ENCODE data around the gene ADK. TPM values are rescaled to one million over a fixed set of nuclear protein-coding genes. Genes with fewer than 3 reads are reported as not detected.
"Not testable (repeated sequence)": the region's sequence is repeated elsewhere in the genome, so short reads cannot be mapped to it uniquely, and the experiment has no call there.

ADK gene
- total RNA-seq, 1 donor from 2014 or later, result 53.0 TPM

DNA sequence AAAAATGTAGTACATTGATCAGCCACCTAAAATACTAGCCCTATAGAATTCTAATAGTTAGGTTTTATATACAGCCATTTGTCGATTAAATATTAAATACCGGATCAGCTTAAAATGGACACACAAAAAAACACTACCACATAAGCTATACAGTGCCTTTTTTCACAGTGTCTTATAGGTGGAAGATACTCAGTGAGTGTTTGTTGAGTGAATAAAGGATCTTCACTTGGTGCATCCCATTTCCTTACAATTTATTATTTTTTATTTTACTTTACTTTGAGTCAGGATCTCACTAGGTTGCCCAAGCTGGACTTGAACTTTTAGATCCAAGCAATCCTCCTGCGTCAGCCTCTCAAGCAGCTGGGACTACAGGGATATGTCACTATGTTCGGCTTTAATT is 340.0 kb downstream of the ADK start:
- Histone ChIP-seq H3K9me3 (no peaks in the 10 kb centered on the region), H3K27me3 (no peaks in the 10 kb centered on the region), H3K4me1 (no peaks in the 10 kb centered on the region), H3K36me3 (no peaks in the 10 kb centered on the region), H3K4me3 (no peak overlapping the region), H3K27ac (no peak overlapping the region)
- intact Hi-C loops (cut with DNase I), result no loop called here
- no peak for DNase-seq
- ATAC-seq, result no peak
- TF ChIP-seq, protein P1, sequence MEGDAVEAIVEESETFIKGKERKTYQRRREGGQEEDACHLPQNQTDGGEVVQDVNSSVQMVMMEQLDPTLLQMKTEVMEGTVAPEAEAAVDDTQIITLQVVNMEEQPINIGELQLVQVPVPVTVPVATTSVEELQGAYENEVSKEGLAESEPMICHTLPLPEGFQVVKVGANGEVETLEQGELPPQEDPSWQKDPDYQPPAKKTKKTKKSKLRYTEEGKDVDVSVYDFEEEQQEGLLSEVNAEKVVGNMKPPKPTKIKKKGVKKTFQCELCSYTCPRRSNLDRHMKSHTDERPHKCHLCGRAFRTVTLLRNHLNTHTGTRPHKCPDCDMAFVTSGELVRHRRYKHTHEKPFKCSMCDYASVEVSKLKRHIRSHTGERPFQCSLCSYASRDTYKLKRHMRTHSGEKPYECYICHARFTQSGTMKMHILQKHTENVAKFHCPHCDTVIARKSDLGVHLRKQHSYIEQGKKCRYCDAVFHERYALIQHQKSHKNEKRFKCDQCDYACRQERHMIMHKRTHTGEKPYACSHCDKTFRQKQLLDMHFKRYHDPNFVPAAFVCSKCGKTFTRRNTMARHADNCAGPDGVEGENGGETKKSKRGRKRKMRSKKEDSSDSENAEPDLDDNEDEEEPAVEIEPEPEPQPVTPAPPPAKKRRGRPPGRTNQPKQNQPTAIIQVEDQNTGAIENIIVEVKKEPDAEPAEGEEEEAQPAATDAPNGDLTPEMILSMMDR (IDR thresholded peaks at IDR 0.05), result no peak

DNA sequence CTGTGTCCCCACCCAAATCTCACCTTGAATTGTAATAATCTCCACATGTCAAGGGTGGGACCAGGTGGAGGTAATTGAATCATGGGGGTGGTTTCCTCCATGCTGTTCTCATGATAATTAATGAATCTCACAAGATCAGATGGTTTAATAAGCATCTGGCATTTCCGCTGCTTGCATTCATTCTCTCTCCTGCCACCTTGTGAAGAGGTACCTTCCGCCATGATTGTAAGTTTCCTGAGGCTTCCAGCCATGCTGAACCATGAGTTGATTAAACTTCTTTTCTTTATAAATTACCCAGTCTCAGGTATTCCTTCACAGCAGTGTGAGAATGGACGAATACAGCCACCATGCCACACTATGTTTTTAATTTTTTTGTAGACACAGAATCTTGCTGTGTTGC is 345.3 kb downstream of the ADK start:
- H3K27ac ChIP-seq; intact Hi-C loops (cut with DNase I); H3K4me1 ChIP-seq; H3K4me3 ChIP-seq; DNase-seq; H3K27me3 ChIP-seq; H3K9me3 ChIP-seq; ATAC-seq; H3K36me3 ChIP-seq: not testable (repeated sequence)

DNA sequence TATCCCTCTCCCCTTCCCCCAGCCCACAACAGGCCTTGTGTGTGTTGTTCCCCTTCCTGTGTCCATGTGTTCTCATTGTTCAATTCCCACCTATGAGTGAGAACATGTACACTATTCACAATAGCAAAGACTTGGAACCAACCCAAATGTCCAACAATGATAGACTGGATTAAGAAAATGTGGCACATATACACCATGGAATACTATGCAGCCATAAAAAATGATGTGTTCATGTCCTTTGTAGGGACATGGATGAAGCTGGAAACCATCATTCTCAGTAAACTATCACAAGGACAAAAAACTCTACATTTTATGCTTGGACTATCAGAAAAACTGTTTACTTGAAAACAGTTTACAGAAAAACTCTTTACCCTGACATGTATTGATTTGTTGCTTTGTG is 347.6 kb downstream of the ADK start:
- H3K4me1 ChIP-seq; intact Hi-C loops (cut with DNase I); H3K9me3 ChIP-seq; ATAC-seq; DNase-seq; H3K4me3 ChIP-seq; H3K36me3 ChIP-seq; H3K27ac ChIP-seq; H3K27me3 ChIP-seq: not testable (repeated sequence)

DNA sequence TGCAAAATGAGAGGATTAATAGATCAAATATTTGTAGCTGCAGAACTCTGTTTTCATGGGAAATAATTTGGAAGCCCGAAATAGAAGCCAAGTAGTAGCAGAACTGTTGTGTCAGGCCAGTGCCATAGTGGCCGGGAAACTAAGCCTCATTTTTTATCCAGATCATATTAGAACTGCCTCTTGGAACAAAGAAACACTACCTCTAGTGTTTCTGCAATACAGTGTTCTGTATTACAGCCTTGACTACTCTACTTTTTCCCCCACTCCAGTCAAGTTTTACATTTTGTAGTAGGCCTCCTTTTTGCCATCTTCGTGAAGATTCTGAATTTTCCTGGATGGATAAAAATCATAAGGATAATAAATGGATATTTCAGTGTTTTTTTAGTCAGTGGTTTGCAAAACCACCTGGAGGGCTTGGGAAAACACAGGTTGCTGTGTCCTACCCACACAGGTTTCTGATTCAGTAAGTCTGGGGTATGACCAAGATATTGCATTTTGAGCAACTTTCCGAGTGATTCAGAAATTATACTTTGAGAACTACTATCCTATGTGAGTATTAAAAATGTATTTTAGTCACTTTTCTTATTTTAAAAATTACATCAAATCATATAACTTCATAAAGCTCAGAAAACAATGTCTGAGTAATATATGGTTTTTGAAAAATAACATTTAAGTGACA is 349.1 kb downstream of the ADK start:
- no peak overlapping the region for H3K27ac ChIP-seq
- TF ChIP-seq, protein P1 (IDR thresholded peaks at IDR 0.05), result no peak

DNA sequence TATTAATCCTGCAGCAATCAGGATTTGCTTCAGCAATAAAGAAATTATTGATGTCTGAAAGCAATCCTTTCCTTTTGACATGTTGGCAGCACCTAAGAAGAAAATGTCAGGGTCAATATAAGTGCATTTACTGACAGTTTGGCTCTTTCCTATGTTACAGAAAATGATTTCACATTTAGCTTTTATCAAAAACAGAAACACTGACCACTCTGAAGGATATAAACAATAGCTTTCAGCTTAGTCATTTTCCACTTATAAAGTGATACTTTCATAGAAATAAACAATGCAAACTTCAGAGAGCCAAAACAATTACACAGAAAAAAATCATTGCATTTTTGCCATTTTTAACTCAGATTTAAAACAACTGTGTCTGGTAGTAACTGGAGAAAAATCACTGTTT is 349.8 kb downstream of the ADK start:
- Histone ChIP-seq H3K36me3 (no peaks in the 10 kb centered on the region), H3K27me3 (no peaks in the 10 kb centered on the region), H3K27ac (no peak overlapping the region), H3K9me3 (no peaks in the 10 kb centered on the region), H3K4me1 (no peaks in the 10 kb centered on the region), H3K4me3 (no peak overlapping the region)
- TF ChIP-seq, protein P1 (IDR thresholded peaks at IDR 0.05), result no peak
- ATAC-seq, result no peak
- DNase-seq, result no peak
- intact Hi-C loops (cut with DNase I), result no loop called here

More for the DNA sequence above, 349.1 kb downstream of the ADK start:
- DNase-seq (no peak), ATAC-seq (no peak)
- H3K4me3 ChIP-seq, result no peak overlapping the region
- H3K27me3 ChIP-seq, result no peaks in the 10 kb centered on the region
- H3K4me1 ChIP-seq, result no peaks in the 10 kb centered on the region
- no peaks in the 10 kb centered on the region for H3K36me3 ChIP-seq
- intact Hi-C loops (cut with DNase I), result no loop called here
- no peaks in the 10 kb centered on the region for H3K9me3 ChIP-seq

DNA sequence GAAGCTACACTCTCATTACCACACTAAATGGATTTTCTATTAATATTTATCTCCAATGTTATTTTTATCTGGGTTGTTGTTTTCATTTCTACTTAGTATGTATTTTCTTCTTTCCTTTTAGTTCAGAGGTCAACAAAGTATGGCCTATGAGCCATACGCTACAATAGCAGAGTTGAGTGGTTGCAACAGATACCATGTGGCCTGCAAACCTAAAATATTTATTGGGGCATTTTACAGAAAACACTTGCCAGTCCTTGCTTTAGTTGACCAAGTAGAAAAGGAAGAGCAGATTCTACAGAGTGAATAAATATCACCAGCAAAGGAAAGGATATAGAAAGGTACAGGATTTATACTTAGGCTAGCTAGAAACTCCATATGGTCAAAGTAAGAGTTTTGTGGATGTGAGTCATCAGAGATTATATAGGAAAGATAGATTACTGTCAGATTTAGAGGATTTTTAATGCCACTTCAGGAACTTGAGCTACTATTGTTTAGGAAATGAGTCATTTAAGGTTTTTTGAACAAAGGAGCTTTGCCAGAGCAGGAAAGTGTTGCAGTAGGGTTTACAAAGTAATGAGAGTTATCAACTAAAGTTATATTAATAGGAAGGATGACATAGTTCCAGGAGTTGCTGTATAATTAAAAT is 352.1 kb downstream of the ADK start:
- TF ChIP-seq, protein P1 (IDR thresholded peaks at IDR 0.05), result no peak
- no peaks in the 10 kb centered on the region for H3K36me3 ChIP-seq
- no peak overlapping the region for H3K4me3 ChIP-seq
- intact Hi-C loops (cut with DNase I), result no loop called here
- H3K4me1 ChIP-seq, result no peaks in the 10 kb centered on the region
- H3K27ac ChIP-seq, result no peak overlapping the region
- H3K27me3 ChIP-seq, result no peaks in the 10 kb centered on the region
- H3K9me3 ChIP-seq, result no peaks in the 10 kb centered on the region
- no peak for ATAC-seq
- DNase-seq, result no peak

All from upper lobe of right lung (tissue), 1 donor.